Measurements from ENCODE around the gene DTNB.

DTNB gene

GRCh38 chr2:25642298-25642697, 31.1 kb downstream of the DTNB start:
- no peak for TF ChIP-seq SIN3A (IDR thresholded peaks at IDR 0.05; ENCODE audit: borderline replicate concordance, insufficient read depth, low read length)

GRCh38 chr2:25639696-25640095, 33.7 kb downstream of the DTNB start:
- no peak for TF ChIP-seq FOXP2 (optimal IDR thresholded peaks at IDR 0.05; ENCODE audit: borderline replicate concordance, extremely low read depth, extremely low read length, insufficient read depth)
- TF ChIP-seq REST (IDR thresholded peaks at IDR 0.05; ENCODE audit: insufficient read depth in 1 of 2, low read depth in 2 of 2, low read length in 2 of 2): no peak
- no peak for TF ChIP-seq SIN3A (IDR thresholded peaks at IDR 0.05; ENCODE audit: borderline replicate concordance, insufficient read depth, low read length)
- TF ChIP-seq POLR2AphosphoS5 (IDR thresholded peaks at IDR 0.05; ENCODE audit: low read depth, low read length): no peak
- no peak for TF ChIP-seq TAF1 (IDR thresholded peaks at IDR 0.05; ENCODE audit: borderline replicate concordance, insufficient read depth, low read length)

GRCh38 chr2:25639131-25639530, 34.2 kb downstream of the DTNB start:
- TF ChIP-seq SIN3A (IDR thresholded peaks at IDR 0.05; ENCODE audit: borderline replicate concordance, insufficient read depth, low read length): no peak
- no peak for TF ChIP-seq TAF1 (IDR thresholded peaks at IDR 0.05; ENCODE audit: borderline replicate concordance, insufficient read depth, low read length)
- no peak for TF ChIP-seq POLR2AphosphoS5 (IDR thresholded peaks at IDR 0.05; ENCODE audit: low read depth, low read length)
- TF ChIP-seq REST (IDR thresholded peaks at IDR 0.05; ENCODE audit: insufficient read depth in 1 of 2, low read depth in 2 of 2, low read length in 2 of 2): no peak
- TF ChIP-seq FOXP2 (optimal IDR thresholded peaks at IDR 0.05; ENCODE audit: borderline replicate concordance, extremely low read depth, extremely low read length, insufficient read depth): no peak

GRCh38 chr2:25635797-25636196, 37.6 kb downstream of the DTNB start:
- TF ChIP-seq REST (IDR thresholded peaks at IDR 0.05; ENCODE audit: insufficient read depth in 1 of 2, low read depth in 2 of 2, low read length in 2 of 2) (no peak), POLR2AphosphoS5 (IDR thresholded peaks at IDR 0.05; ENCODE audit: low read depth, low read length) (no peak), TAF1 (IDR thresholded peaks at IDR 0.05; ENCODE audit: borderline replicate concordance, insufficient read depth, low read length) (no peak), FOXP2 (optimal IDR thresholded peaks at IDR 0.05; ENCODE audit: borderline replicate concordance, extremely low read depth, extremely low read length, insufficient read depth) (no peak), SIN3A (IDR thresholded peaks at IDR 0.05; ENCODE audit: borderline replicate concordance, insufficient read depth, low read length) (no peak)

DNA sequence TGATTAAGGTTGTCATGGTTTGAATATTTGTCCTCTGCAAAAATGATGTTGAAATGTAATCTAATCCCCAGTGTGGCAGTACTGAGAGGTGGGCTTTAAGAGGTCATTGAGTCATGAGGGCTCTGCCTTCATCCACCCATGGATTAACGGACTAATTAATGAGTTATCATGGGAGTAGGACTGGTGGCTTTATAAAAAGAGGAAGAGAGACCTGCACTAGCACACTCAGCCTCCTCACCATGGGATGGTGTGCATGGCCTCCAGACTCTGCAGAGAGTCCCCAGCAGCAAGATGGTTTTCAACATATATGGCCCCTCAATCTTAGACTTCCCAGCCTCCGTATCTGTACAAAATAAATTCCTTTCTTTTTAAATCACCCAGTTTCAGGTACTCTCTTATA, 41.0 kb downstream of the DTNB start:
- no peak for TF ChIP-seq REST (IDR thresholded peaks at IDR 0.05; ENCODE audit: insufficient read depth in 1 of 2, low read depth in 2 of 2, low read length in 2 of 2)
- TF ChIP-seq SIN3A (IDR thresholded peaks at IDR 0.05; ENCODE audit: borderline replicate concordance, insufficient read depth, low read length): no peak
- no peak for TF ChIP-seq TAF1 (IDR thresholded peaks at IDR 0.05; ENCODE audit: borderline replicate concordance, insufficient read depth, low read length)
- TF ChIP-seq POLR2AphosphoS5 (IDR thresholded peaks at IDR 0.05; ENCODE audit: low read depth, low read length): no peak
- no peak for TF ChIP-seq FOXP2 (optimal IDR thresholded peaks at IDR 0.05; ENCODE audit: borderline replicate concordance, extremely low read depth, extremely low read length, insufficient read depth)

All from PFSK-1 (cell line).